MCF 10A (cell line): ENCODE measurements around the gene TMEM168. TPM values are rescaled to one million over a fixed set of nuclear protein-coding genes. Genes with fewer than 3 reads are reported as not detected.
"Not testable (repeated sequence)": the region's sequence is repeated elsewhere in the genome, so short reads cannot be mapped to it uniquely, and the experiment has no call there.

Source experiments
- BruUV-seq: library from RNA; stranded (reverse); fragments of 400-500 nt; replicated peaks from 2 replicates; lab custom pipeline; 2021; lab: Mats Ljungman, UMichigan
- CTCF ChIA-PET: fragments of 300-600 bp; sonication (Branson Sonifier 250); formaldehyde crosslinking; extraction: SDS; loops from one replicate; lab custom pipeline; 2021; ENCODE audit warnings: antibody characterized with exemption, inconsistent platforms; lab: Yijun Ruan, JAX
- POLR2A ChIA-PET: fragments of 300-600, 350-650 bp; sonication (Branson Sonifier 250); formaldehyde crosslinking; extraction: SDS; loops from one replicate; lab custom pipeline; 2020; ENCODE audit warnings: antibody characterized with exemption, inconsistent platforms; lab: Yijun Ruan, JAX
- DNase-seq: peaks from one replicate; pipeline ENCODE4 v3.0.0-alpha.2; 2018; ENCODE audit not compliant: unreplicated experiment
- H3K27ac Mint-ChIP-seq: one replicate; pipeline ENCODE4 v1.8.0; 2022; ENCODE audit warnings: mild to moderate bottlenecking, low read depth, mixed read lengths; ENCODE audit not compliant: unreplicated experiment
- H3K27me3 Mint-ChIP-seq: one replicate; pipeline ENCODE4 v1.8.0; 2022; ENCODE audit warnings: mixed read lengths; ENCODE audit not compliant: insufficient read depth, unreplicated experiment
- H3K36me3 Mint-ChIP-seq: one replicate; pipeline ENCODE4 v1.8.0; 2022; ENCODE audit warnings: mild to moderate bottlenecking, moderate library complexity, mixed read lengths; ENCODE audit not compliant: insufficient read depth, unreplicated experiment
- H3K4me1 Mint-ChIP-seq: one replicate; pipeline ENCODE4 v1.8.0; 2022; ENCODE audit warnings: mixed read lengths; ENCODE audit not compliant: insufficient read depth, unreplicated experiment
- H3K4me3 Mint-ChIP-seq: one replicate; pipeline ENCODE4 v1.8.0; 2022; ENCODE audit warnings: mild to moderate bottlenecking, moderate library complexity, mixed read lengths; ENCODE audit not compliant: unreplicated experiment
- H3K9me3 Mint-ChIP-seq: one replicate; pipeline ENCODE4 v1.8.0; 2022; ENCODE audit warnings: mixed read lengths; ENCODE audit not compliant: unreplicated experiment
- intact Hi-C: fragments of 100-400 bp; cut with micrococcal nuclease; formaldehyde crosslinking; loops from 2 replicates; pipeline ENCODE4 v1.14.1; 2022
- total RNA-seq: library from RNA; stranded (reverse); gene quantifications from 2 replicates; pipeline ENCODE4 v1.2.3, GENCODE V29; 2022
- TF ChIP-seq, protein P1 (sequence below): fragments of 200-600 bp; IDR thresholded peaks from one replicate; pipeline ENCODE4 v1.8.0; 2022; ENCODE audit warnings: antibody characterized with exemption, mild to moderate bottlenecking; ENCODE audit not compliant: unreplicated experiment

Gene TMEM168
- total RNA-seq, 1 experiment from 2014 or later: 32.5 TPM

- H3K27ac Mint-ChIP-seq: no peak overlapping the region
- intact Hi-C loops: no loop called here
- no TSS peak for BruUV-seq
These were observed 46.4 kb downstream of the TMEM168 start for GRCh38 chr7:112743811-112744210.

GRCh38 chr7:112740667-112741066, 49.5 kb downstream of the TMEM168 start:
- no peak for DNase-seq
- Mint-ChIP-seq H3K9me3 (peaks cover 7% of the 10 kb centered on the region), H3K4me3 (no peak overlapping the region), H3K27me3 (no peaks in the 10 kb centered on the region), H3K4me1 (no peaks in the 10 kb centered on the region), H3K36me3 (peaks cover 5% of the 10 kb centered on the region), H3K27ac (no peak overlapping the region)
- TF ChIP-seq, protein P1, sequence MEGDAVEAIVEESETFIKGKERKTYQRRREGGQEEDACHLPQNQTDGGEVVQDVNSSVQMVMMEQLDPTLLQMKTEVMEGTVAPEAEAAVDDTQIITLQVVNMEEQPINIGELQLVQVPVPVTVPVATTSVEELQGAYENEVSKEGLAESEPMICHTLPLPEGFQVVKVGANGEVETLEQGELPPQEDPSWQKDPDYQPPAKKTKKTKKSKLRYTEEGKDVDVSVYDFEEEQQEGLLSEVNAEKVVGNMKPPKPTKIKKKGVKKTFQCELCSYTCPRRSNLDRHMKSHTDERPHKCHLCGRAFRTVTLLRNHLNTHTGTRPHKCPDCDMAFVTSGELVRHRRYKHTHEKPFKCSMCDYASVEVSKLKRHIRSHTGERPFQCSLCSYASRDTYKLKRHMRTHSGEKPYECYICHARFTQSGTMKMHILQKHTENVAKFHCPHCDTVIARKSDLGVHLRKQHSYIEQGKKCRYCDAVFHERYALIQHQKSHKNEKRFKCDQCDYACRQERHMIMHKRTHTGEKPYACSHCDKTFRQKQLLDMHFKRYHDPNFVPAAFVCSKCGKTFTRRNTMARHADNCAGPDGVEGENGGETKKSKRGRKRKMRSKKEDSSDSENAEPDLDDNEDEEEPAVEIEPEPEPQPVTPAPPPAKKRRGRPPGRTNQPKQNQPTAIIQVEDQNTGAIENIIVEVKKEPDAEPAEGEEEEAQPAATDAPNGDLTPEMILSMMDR: no peak
- POLR2A ChIA-PET: interaction anchor here (1.5 kb wide), 1 partner anchor 49 kb away, joined by 4 read pairs; the partner anchor contains the start of gene TMEM168
- BruUV-seq: no TSS peak
- intact Hi-C loops: no loop called here
- CTCF ChIA-PET: interaction anchor here (1.0 to 1.2 kb wide), 2 partner anchors 19 to 128 kb away, joined by 4 read pairs; no protein-coding TSS in a partner anchor

More at GRCh38 chr7:112743811-112744210, 46.4 kb downstream of the TMEM168 start:
- H3K4me1 Mint-ChIP-seq: no peaks in the 10 kb centered on the region
- CTCF ChIA-PET: interaction anchor here (0.6 to 1.4 kb wide), 2 partner anchors 16 to 357 kb away, joined by 3 read pairs; no protein-coding TSS in a partner anchor
- POLR2A ChIA-PET: interaction anchor here (1.9 kb wide), 1 partner anchor 15 kb away, joined by 7 read pairs; no protein-coding TSS in a partner anchor
- peaks cover 2% of the 10 kb centered on the region for H3K9me3 Mint-ChIP-seq
- H3K27me3 Mint-ChIP-seq: no peaks in the 10 kb centered on the region
- peaks cover 5% of the 10 kb centered on the region for H3K36me3 Mint-ChIP-seq
- DNase-seq: no peak
- TF ChIP-seq, protein P1: no peak
- no peak overlapping the region for H3K4me3 Mint-ChIP-seq

GRCh38 chr7:112739436-112740180, 50.6 kb downstream of the TMEM168 start:
- peaks cover 5% of the 10 kb centered on the region for H3K36me3 Mint-ChIP-seq
- intact Hi-C loops: no loop called here
- H3K9me3 Mint-ChIP-seq: peaks cover 12% of the 10 kb centered on the region
- no peak for DNase-seq
- TF ChIP-seq, protein P1: no peak
- H3K4me1 Mint-ChIP-seq: no peaks in the 10 kb centered on the region
- POLR2A ChIA-PET: interaction anchor here (1.5 kb wide), 1 partner anchor 50 kb away, joined by 4 read pairs; the partner anchor contains the start of gene TMEM168
- BruUV-seq: no TSS peak
- no peak overlapping the region for H3K27ac Mint-ChIP-seq
- CTCF ChIA-PET: interaction anchor here (0.7 kb wide), 1 partner anchor 682 kb away, joined by 4 read pairs; no protein-coding TSS in a partner anchor
- no peaks in the 10 kb centered on the region for H3K27me3 Mint-ChIP-seq
- H3K4me3 Mint-ChIP-seq: no peak overlapping the region

GRCh38 chr7:112735261-112735660, 54.9 kb downstream of the TMEM168 start:
- intact Hi-C loops: no loop called here
- no TSS peak for BruUV-seq
- CTCF ChIA-PET: interaction anchor here (0.6 kb wide), 1 partner anchor 45 kb away, joined by 3 read pairs; no protein-coding TSS in a partner anchor
- H3K36me3 Mint-ChIP-seq: peaks cover 8% of the 10 kb centered on the region
- no peak for DNase-seq
- H3K4me3 Mint-ChIP-seq: no peak overlapping the region
- H3K27me3 Mint-ChIP-seq: no peaks in the 10 kb centered on the region
- H3K27ac Mint-ChIP-seq: no peak overlapping the region
- no peaks in the 10 kb centered on the region for H3K4me1 Mint-ChIP-seq
- POLR2A ChIA-PET: no interaction called here
- H3K9me3 Mint-ChIP-seq: peaks cover 23% of the 10 kb centered on the region
- TF ChIP-seq, protein P1: no peak

GRCh38 chr7:112731324-112731723, 58.9 kb downstream of the TMEM168 start:
- POLR2A ChIA-PET, H3K27me3 Mint-ChIP-seq, intact Hi-C loops, H3K4me3 Mint-ChIP-seq, BruUV-seq, H3K36me3 Mint-ChIP-seq, DNase-seq, H3K4me1 Mint-ChIP-seq, H3K27ac Mint-ChIP-seq, CTCF ChIA-PET: not testable (repeated sequence)
- H3K9me3 Mint-ChIP-seq: peaks cover 16% of the 10 kb centered on the region
